Activated naive CD8-positive, alpha-beta T cell treated with anti-CD3 and anti-CD28 coated beads for 36 hours (primary cell): Measurements from ENCODE around the gene SPNS1. TPM values are rescaled to one million over a fixed set of nuclear protein-coding genes. Genes with fewer than 3 reads are reported as not detected.

Experiments
- DNase-seq: peaks from one replicate; pipeline ENCODE4 v3.0.0; 2021
- H3K27ac Mint-ChIP-seq: one replicate; pipeline ENCODE4 v1.8.0; 2022; ENCODE audit warnings: mild to moderate bottlenecking, moderate library complexity, mixed read lengths
- H3K27me3 Mint-ChIP-seq: one replicate; pipeline ENCODE4 v1.8.0; 2022; ENCODE audit warnings: mild to moderate bottlenecking, mixed read lengths
- H3K36me3 Mint-ChIP-seq: one replicate; pipeline ENCODE4 v1.8.0; 2021; ENCODE audit warnings: mild to moderate bottlenecking, mixed read lengths
- H3K4me1 Mint-ChIP-seq: one replicate; pipeline ENCODE4 v1.8.0; 2021; ENCODE audit warnings: mixed read lengths
- H3K4me3 Mint-ChIP-seq: one replicate; pipeline ENCODE4 v1.8.0; 2022; ENCODE audit warnings: mild to moderate bottlenecking, moderate library complexity, mixed read lengths
- H3K9me3 Mint-ChIP-seq: one replicate; pipeline ENCODE4 v1.8.0; 2022; ENCODE audit warnings: mixed read lengths
- total RNA-seq, 2 experiments: library from RNA; stranded (reverse); gene quantifications; one replicate each; pipeline ENCODE4 v1.2.3, GENCODE V29; 2021

The SPNS1 gene
- total RNA-seq, 2 experiments from 2014 or later, result 24.4 to 26.3 TPM

GRCh38 chr16:29023279-29024277, 49.0 kb downstream of the SPNS1 start:
- Mint-ChIP-seq H3K27me3 (no peaks in the 10 kb centered on the region), H3K4me1 (peaks cover 67% of the 10 kb centered on the region), H3K27ac (peak overlapping the region; percentile 78), H3K4me3 (peak overlapping the region; percentile 22), H3K36me3 (no peaks in the 10 kb centered on the region), H3K9me3 (no peaks in the 10 kb centered on the region)
- DNase-seq, result peak; percentile 19

DNA sequence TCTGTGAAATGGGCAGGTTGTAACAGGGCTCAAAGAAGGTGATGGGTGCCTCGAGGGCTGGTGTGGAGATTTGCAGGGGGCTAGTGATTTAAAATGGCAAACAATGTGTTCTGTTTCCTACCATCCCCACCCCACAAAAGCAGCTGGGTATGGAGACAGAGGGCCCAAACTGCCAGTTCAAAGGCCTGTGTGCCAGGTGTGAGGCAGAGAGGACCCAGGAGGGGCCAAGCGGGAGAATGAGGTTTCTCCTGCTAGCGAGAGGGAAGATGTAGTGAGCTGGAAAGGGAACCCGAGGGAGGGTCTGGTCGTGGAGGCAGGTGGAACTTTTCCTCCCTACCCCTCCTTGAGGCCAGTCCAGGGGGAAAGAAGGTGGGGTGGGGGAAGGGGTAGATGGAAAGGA, 49.7 kb downstream of the SPNS1 start:
- H3K9me3 Mint-ChIP-seq, result no peaks in the 10 kb centered on the region

GRCh38 chr16:29025218-29025617, 50.6 kb downstream of the SPNS1 start:
- Mint-ChIP-seq H3K27me3 (no peaks in the 10 kb centered on the region), H3K4me1 (peaks cover 73% of the 10 kb centered on the region), H3K4me3 (peak overlapping the region; percentile 36), H3K36me3 (no peaks in the 10 kb centered on the region), H3K27ac (peak overlapping the region; percentile 80), H3K9me3 (no peaks in the 10 kb centered on the region)
- DNase-seq, result peak; percentile 25

More for the DNA sequence above, 49.7 kb downstream of the SPNS1 start:
- H3K4me3 Mint-ChIP-seq, result no peak overlapping the region
- H3K4me1 Mint-ChIP-seq, result peaks cover 72% of the 10 kb centered on the region
- DNase-seq, result no peak
- H3K27ac Mint-ChIP-seq, result peak overlapping the region; percentile 78
- no peaks in the 10 kb centered on the region for H3K27me3 Mint-ChIP-seq
- H3K36me3 Mint-ChIP-seq, result no peaks in the 10 kb centered on the region

DNA sequence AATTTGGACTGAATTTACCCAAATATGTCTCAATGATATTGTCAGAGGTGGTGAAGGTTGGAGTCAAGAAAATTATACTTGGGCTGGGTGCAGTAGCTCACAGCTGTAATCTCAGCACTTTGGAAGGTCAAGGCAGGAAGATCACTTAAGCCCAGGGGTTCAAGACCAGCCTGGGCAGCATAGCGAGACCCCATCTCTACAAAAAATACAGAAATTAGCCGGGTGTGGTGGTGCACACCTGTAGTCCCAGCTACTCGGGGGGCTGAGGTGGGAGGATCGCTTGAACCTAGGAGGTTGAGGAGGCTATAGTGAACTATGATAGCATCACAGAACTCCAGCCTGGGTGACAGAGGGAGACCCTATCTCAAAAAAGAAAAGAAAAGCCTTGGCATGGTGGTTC, 51.2 kb downstream of the SPNS1 start:
- Mint-ChIP-seq H3K4me1 (peaks cover 73% of the 10 kb centered on the region), H3K9me3 (no peaks in the 10 kb centered on the region), H3K36me3 (no peaks in the 10 kb centered on the region), H3K27ac (peak overlapping the region; percentile 80), H3K4me3 (no peak overlapping the region), H3K27me3 (no peaks in the 10 kb centered on the region)
- DNase-seq, result no peak

DNA sequence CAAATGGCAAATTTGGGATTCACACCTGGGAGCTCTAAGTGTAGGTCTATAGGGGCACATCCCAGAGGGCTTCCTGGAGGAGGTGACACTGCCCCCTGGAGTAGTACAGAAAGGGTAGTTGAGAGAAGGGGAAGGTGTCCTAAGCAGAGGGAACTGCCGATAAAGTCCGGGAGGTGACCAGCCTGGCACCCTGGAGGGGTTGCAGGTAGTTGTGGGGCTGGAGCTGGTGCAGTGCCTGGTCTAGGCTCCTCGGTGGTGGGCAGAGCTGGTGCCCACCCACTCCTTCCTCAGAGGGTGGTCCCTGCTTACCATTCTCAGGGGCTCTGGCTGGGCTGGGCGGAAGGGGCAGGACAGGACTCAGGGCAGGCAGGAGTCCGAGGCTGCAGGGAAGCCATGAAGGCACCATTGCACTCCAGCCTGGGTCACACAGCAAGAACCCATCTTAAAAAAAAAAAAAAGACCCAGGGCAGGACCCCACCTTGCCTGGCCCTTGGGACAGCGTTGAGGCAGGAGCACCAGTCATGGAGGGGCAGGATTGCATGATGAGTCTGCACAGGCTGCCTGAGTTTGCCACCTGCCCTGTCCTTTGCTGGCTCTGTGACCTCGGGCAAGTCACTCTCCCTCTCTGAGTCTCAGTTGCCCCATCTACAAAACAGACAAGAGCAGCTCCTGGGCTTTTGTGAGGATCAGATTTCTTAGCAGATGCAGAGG, 54.0 kb downstream of the SPNS1 start:
- H3K27ac Mint-ChIP-seq, result peak overlapping the region; percentile 88
- no peaks in the 10 kb centered on the region for H3K27me3 Mint-ChIP-seq
- peaks cover 53% of the 10 kb centered on the region for H3K4me1 Mint-ChIP-seq
- H3K36me3 Mint-ChIP-seq, result no peaks in the 10 kb centered on the region
- no peak for DNase-seq
- H3K9me3 Mint-ChIP-seq, result no peaks in the 10 kb centered on the region
- H3K4me3 Mint-ChIP-seq, result peak overlapping the region; percentile 25

DNA sequence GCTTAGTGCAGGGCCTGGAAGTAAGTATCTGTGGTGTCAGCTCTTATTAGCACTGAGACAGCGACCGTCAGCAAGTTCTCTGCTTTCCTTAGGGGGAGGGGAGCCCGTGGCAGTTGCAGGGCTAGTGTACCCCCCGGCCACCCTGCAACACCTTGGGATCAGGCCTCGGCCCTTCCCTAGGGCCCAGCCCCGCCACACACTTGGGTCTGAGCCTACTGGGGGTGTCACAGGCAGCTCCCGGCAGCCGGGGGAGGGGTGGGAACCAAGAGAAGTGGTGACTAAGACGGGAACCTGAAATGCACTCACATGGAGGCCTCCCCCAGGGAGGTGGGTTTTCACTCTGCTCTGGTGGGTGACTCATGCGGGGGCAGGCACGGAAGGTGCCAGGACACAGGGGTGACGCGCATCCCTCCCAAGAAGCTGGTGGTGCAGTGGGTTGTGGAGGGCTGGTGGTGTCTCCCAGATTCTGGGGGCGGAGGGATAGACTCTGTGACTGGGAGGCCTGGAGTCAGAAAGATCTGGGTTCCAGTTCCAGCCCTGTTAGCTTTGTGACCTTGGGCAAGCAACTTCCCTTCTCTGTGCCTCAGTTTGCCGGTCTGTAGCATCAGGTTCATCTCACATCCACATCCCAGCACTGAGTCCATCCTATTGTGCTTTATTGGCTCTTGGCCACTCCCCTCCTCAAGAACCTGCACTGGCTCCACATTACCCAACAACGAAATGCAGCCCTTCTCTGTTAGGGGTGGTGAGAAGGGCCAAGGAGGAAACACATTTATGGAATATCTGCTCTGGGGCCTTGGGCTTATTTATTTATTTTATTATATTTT, 54.8 kb downstream of the SPNS1 start:
- no peaks in the 10 kb centered on the region for H3K9me3 Mint-ChIP-seq
- peak overlapping the region; percentile 25 for H3K4me3 Mint-ChIP-seq

DNA sequence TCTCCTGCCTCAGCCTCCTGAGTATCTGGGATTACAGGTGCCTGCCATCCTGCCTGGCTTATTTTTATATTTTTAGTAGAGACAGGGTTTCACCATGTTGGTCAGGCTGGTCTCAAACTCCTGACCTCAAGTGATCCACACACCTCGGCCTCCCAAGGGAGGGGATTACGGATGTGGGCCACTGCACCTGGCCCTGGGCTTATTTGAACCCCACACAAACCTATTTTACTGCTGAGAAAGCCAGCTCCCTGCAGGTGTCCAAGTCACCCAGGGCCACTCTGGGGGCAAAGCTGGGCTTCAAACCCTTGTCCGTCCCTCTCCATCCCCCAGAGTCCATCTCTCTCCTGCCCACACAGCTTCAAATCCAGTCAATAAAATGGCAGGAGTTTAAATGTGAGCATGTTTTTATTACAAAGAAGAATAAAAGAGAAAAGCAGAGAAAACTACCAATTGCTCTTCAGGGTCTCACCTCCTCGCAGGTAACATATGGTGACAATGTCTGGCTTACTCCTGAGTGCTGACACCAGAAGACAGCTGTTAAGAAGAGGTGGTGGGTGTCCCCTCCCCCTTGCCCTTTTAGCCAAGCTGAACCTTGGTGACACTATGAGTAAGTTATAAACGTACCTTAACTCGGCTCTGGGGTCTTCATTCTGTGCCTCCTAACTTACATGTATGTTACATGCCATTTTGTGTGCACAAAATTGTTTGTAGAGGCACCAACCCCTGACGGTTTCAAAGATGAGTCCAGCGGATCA, 55.7 kb downstream of the SPNS1 start:
- Mint-ChIP-seq H3K27ac (peak overlapping the region; percentile 68), H3K4me1 (peaks cover 37% of the 10 kb centered on the region), H3K9me3 (no peaks in the 10 kb centered on the region), H3K27me3 (no peaks in the 10 kb centered on the region), H3K36me3 (no peaks in the 10 kb centered on the region), H3K4me3 (no peak overlapping the region)
- DNase-seq, result no peak

More for the DNA sequence above, 54.8 kb downstream of the SPNS1 start:
- Mint-ChIP-seq H3K4me1 (peaks cover 45% of the 10 kb centered on the region), H3K27ac (peak overlapping the region; percentile 88), H3K36me3 (no peaks in the 10 kb centered on the region), H3K27me3 (no peaks in the 10 kb centered on the region)
- DNase-seq, result peak; percentile 94

Other genes starting within 250 kb of the SPNS1 start
- 1 to 10 TPM; 1.6 to 1.8 TPM for gene NPIPB9, start 223.0 kb upstream of the SPNS1 start, total RNA-seq
- 100 to 1,000 TPM; 296 to 308 TPM for gene ATXN2L, start 151.8 kb upstream of the SPNS1 start, total RNA-seq
- gene TUFM, start 128.4 kb upstream of the SPNS1 start, total RNA-seq, result 100 to 1,000 TPM; 360 to 382 TPM
- 10 to 100 TPM; 33.8 to 34.7 TPM for gene SH2B1, start 110.9 kb upstream of the SPNS1 start, total RNA-seq
- gene ATP2A1, start 96.3 kb upstream of the SPNS1 start, total RNA-seq, result 1 to 10 TPM; 2.0 to 2.8 TPM
- 10 to 100 TPM; 11.4 to 12.5 TPM for gene RABEP2, start 49.5 kb upstream of the SPNS1 start, total RNA-seq
- 1 to 10 TPM; 2.1 to 2.6 TPM for gene CD19, start 42.8 kb upstream of the SPNS1 start, total RNA-seq
- gene NFATC2IP, start 23.8 kb upstream of the SPNS1 start, total RNA-seq, result 10 to 100 TPM; 65.6 to 74.4 TPM
- gene LAT, start 10.3 kb downstream of the SPNS1 start, total RNA-seq, result 100 to 1,000 TPM; 159 to 175 TPM